HG03135 (cell line): ENCODE results near the gene MRTFA.
"Not testable (repeated sequence)": the region's sequence is repeated elsewhere in the genome, so short reads cannot be mapped to it uniquely, and the experiment has no call there.

Experiments used
- ATAC-seq: cut with Tn5 transposase; IDR thresholded peaks from one replicate; pipeline ENCODE4 v1.9.1; 2021; ENCODE audit warnings: mild to moderate bottlenecking, moderate library complexity; ENCODE audit not compliant: unreplicated experiment

The MRTFA gene

GRCh38 chr22:40500465-40500786 is 136.1 kb downstream of the MRTFA start:
- not testable (repeated sequence) for ATAC-seq

- no peak for ATAC-seq
Observed at GRCh38 chr22:40499209-40499623, 137.3 kb downstream of the MRTFA start.

- no peak for ATAC-seq
Observed at GRCh38 chr22:40498420-40499208, 137.9 kb downstream of the MRTFA start.

- no peak for ATAC-seq
Observed at GRCh38 chr22:40493441-40493840, 143.1 kb downstream of the MRTFA start.

- ATAC-seq = peak; percentile 90
Observed at GRCh38 chr22:40491990-40492631, 144.4 kb downstream of the MRTFA start.

GRCh38 chr22:40487663-40488249 is 148.8 kb downstream of the MRTFA start:
- ATAC-seq = no peak

- no peak for ATAC-seq
Observed at GRCh38 chr22:40486962-40487602, 149.4 kb downstream of the MRTFA start.

GRCh38 chr22:40485813-40486667 is 150.5 kb downstream of the MRTFA start:
- no peak for ATAC-seq

- no peak for ATAC-seq
Observed at GRCh38 chr22:40484906-40485669, 151.4 kb downstream of the MRTFA start.

- no peak for ATAC-seq
Observed at GRCh38 chr22:40482886-40483285, 153.6 kb downstream of the MRTFA start.

GRCh38 chr22:40482391-40482790 is 154.1 kb downstream of the MRTFA start:
- no peak for ATAC-seq

GRCh38 chr22:40480996-40481395 is 155.5 kb downstream of the MRTFA start:
- no peak for ATAC-seq

GRCh38 chr22:40479887-40480538 is 156.5 kb downstream of the MRTFA start:
- ATAC-seq = no peak

GRCh38 chr22:40479126-40479800 is 157.3 kb downstream of the MRTFA start:
- ATAC-seq = no peak

GRCh38 chr22:40478338-40479125 is 158.0 kb downstream of the MRTFA start:
- ATAC-seq = no peak

GRCh38 chr22:40477683-40478337 is 158.7 kb downstream of the MRTFA start:
- ATAC-seq = no peak

- no peak for ATAC-seq
Observed at GRCh38 chr22:40476341-40476740, 160.2 kb downstream of the MRTFA start.

- ATAC-seq = no peak
Observed at GRCh38 chr22:40473703-40474102, 162.8 kb downstream of the MRTFA start.
